Measurements from ENCODE around the gene NOL4.

Gene NOL4

DNA sequence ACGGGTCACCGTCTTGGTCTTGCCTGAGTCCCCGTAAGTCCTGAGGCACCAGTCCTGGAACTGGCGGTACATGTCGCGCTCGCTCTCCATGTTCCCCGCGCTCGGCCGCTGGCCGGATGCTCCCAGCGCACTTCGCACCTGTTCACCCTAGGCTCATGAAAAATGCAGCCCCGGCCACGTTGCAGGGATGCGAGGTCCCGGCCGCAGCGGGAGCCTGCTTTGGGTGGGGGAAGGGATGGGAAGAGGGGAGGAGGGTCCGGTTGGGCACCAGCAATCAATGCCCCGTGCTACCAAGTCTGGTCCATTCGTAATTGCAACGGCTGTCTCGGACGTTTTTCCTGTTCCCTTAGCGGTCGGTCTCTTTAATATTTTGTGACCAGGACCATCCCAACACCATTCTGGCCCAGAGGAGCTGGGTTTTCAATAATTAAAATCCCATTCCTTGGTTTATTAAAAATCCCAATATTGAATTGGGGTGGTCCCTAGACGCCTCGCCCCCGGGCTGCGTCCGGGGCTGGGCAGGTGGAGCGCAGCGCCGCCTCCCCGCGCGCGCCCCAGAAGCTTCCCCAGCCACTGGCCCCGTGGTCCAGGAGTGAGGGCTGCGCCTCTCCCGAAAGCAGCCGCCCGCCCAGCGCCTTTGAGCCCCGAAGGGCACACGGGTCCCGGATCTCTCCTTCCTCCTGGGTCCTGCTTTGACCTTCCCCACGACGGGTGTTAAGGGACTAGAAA lies 1.4 kb downstream of the NOL4 start:
- Histone ChIP-seq H3K4me3 (ENCODE audit: low read depth, low read length) (peak overlapping the region; percentile 91), H3K27me3 (ENCODE audit: control insufficient read depth, insufficient read depth, low read length) (peaks cover 69% of the 10 kb centered on the region), H3K9me3 (ENCODE audit: control insufficient read depth, insufficient read depth, low read length) (no peaks in the 10 kb centered on the region), H3K9ac (ENCODE audit: low read depth, low read length) (no peak overlapping the region), H3K4me1 (ENCODE audit: control insufficient read depth, insufficient read depth, low read length) (peaks cover 4% of the 10 kb centered on the region), H3K36me3 (ENCODE audit: control insufficient read depth, insufficient read depth, low read length) (no peaks in the 10 kb centered on the region)

GRCh38 chr18:34222307-34223163 lies 2.2 kb downstream of the NOL4 start:
- Histone ChIP-seq H3K4me3 (ENCODE audit: low read depth, low read length) (peak overlapping the region; percentile 91), H3K9me3 (ENCODE audit: control insufficient read depth, insufficient read depth, low read length) (no peaks in the 10 kb centered on the region), H3K9ac (ENCODE audit: low read depth, low read length) (no peak overlapping the region), H3K36me3 (ENCODE audit: control insufficient read depth, insufficient read depth, low read length) (no peaks in the 10 kb centered on the region), H3K4me1 (ENCODE audit: control insufficient read depth, insufficient read depth, low read length) (peaks cover 4% of the 10 kb centered on the region), H3K27me3 (ENCODE audit: control insufficient read depth, insufficient read depth, low read length) (peaks cover 73% of the 10 kb centered on the region)

- no peaks in the 10 kb centered on the region for H3K9me3 ChIP-seq (ENCODE audit: control insufficient read depth, insufficient read depth, low read length)
- H3K4me3 ChIP-seq (ENCODE audit: low read depth, low read length) = peak overlapping the region; percentile 91
- peaks cover 4% of the 10 kb centered on the region for H3K4me1 ChIP-seq (ENCODE audit: control insufficient read depth, insufficient read depth, low read length)
- H3K9ac ChIP-seq (ENCODE audit: low read depth, low read length) = no peak overlapping the region
- H3K27me3 ChIP-seq (ENCODE audit: control insufficient read depth, insufficient read depth, low read length) = peaks cover 70% of the 10 kb centered on the region
- H3K36me3 ChIP-seq (ENCODE audit: control insufficient read depth, insufficient read depth, low read length) = no peaks in the 10 kb centered on the region
These were observed 2.8 kb downstream of the NOL4 start for GRCh38 chr18:34221971-34222306.

GRCh38 chr18:34220081-34220815 lies 4.5 kb downstream of the NOL4 start:
- H3K9me3 ChIP-seq (ENCODE audit: control insufficient read depth, insufficient read depth, low read length) = no peaks in the 10 kb centered on the region
- no peak overlapping the region for H3K9ac ChIP-seq (ENCODE audit: low read depth, low read length)
- H3K27me3 ChIP-seq (ENCODE audit: control insufficient read depth, insufficient read depth, low read length) = peaks cover 63% of the 10 kb centered on the region
- no peak overlapping the region for H3K4me3 ChIP-seq (ENCODE audit: low read depth, low read length)
- H3K4me1 ChIP-seq (ENCODE audit: control insufficient read depth, insufficient read depth, low read length) = peaks cover 4% of the 10 kb centered on the region
- H3K36me3 ChIP-seq (ENCODE audit: control insufficient read depth, insufficient read depth, low read length) = no peaks in the 10 kb centered on the region

- H3K27me3 ChIP-seq (ENCODE audit: control insufficient read depth, insufficient read depth, low read length) = peaks cover 63% of the 10 kb centered on the region
- no peaks in the 10 kb centered on the region for H3K36me3 ChIP-seq (ENCODE audit: control insufficient read depth, insufficient read depth, low read length)
- H3K4me1 ChIP-seq (ENCODE audit: control insufficient read depth, insufficient read depth, low read length) = peaks cover 4% of the 10 kb centered on the region
- H3K4me3 ChIP-seq (ENCODE audit: low read depth, low read length) = no peak overlapping the region
- no peak overlapping the region for H3K9ac ChIP-seq (ENCODE audit: low read depth, low read length)
- no peaks in the 10 kb centered on the region for H3K9me3 ChIP-seq (ENCODE audit: control insufficient read depth, insufficient read depth, low read length)
These were observed 5.1 kb downstream of the NOL4 start for GRCh38 chr18:34219651-34220050.

GRCh38 chr18:34212511-34212910 lies 12.2 kb downstream of the NOL4 start:
- no peaks in the 10 kb centered on the region for H3K9me3 ChIP-seq (ENCODE audit: control insufficient read depth, insufficient read depth, low read length)
- H3K9ac ChIP-seq (ENCODE audit: low read depth, low read length) = no peak overlapping the region
- no peaks in the 10 kb centered on the region for H3K27me3 ChIP-seq (ENCODE audit: control insufficient read depth, insufficient read depth, low read length)
- H3K36me3 ChIP-seq (ENCODE audit: control insufficient read depth, insufficient read depth, low read length) = no peaks in the 10 kb centered on the region
- H3K4me1 ChIP-seq (ENCODE audit: control insufficient read depth, insufficient read depth, low read length) = no peaks in the 10 kb centered on the region
- no peak overlapping the region for H3K4me3 ChIP-seq (ENCODE audit: low read depth, low read length)

- H3K9me3 ChIP-seq (ENCODE audit: control insufficient read depth, insufficient read depth, low read length) = no peaks in the 10 kb centered on the region
- H3K27me3 ChIP-seq (ENCODE audit: control insufficient read depth, insufficient read depth, low read length) = no peaks in the 10 kb centered on the region
These were observed 17.3 kb downstream of the NOL4 start for GRCh38 chr18:34207344-34207851.

GRCh38 chr18:34203866-34204265 lies 20.8 kb downstream of the NOL4 start:
- Histone ChIP-seq H3K4me3 (ENCODE audit: low read depth, low read length) (no peak overlapping the region), H3K9me3 (ENCODE audit: control insufficient read depth, insufficient read depth, low read length) (no peaks in the 10 kb centered on the region), H3K36me3 (ENCODE audit: control insufficient read depth, insufficient read depth, low read length) (no peaks in the 10 kb centered on the region), H3K4me1 (ENCODE audit: control insufficient read depth, insufficient read depth, low read length) (no peaks in the 10 kb centered on the region), H3K27me3 (ENCODE audit: control insufficient read depth, insufficient read depth, low read length) (no peaks in the 10 kb centered on the region), H3K9ac (ENCODE audit: low read depth, low read length) (no peak overlapping the region)

More at GRCh38 chr18:34207344-34207851, 17.3 kb downstream of the NOL4 start:
- Histone ChIP-seq H3K4me1 (ENCODE audit: control insufficient read depth, insufficient read depth, low read length) (no peaks in the 10 kb centered on the region), H3K4me3 (ENCODE audit: low read depth, low read length) (no peak overlapping the region), H3K36me3 (ENCODE audit: control insufficient read depth, insufficient read depth, low read length) (no peaks in the 10 kb centered on the region), H3K9ac (ENCODE audit: low read depth, low read length) (no peak overlapping the region)

GRCh38 chr18:34196256-34196655 lies 28.5 kb downstream of the NOL4 start:
- Histone ChIP-seq H3K4me1 (ENCODE audit: control insufficient read depth, insufficient read depth, low read length) (no peaks in the 10 kb centered on the region), H3K9me3 (ENCODE audit: control insufficient read depth, insufficient read depth, low read length) (no peaks in the 10 kb centered on the region), H3K36me3 (ENCODE audit: control insufficient read depth, insufficient read depth, low read length) (no peaks in the 10 kb centered on the region), H3K9ac (ENCODE audit: low read depth, low read length) (no peak overlapping the region), H3K27me3 (ENCODE audit: control insufficient read depth, insufficient read depth, low read length) (no peaks in the 10 kb centered on the region), H3K4me3 (ENCODE audit: low read depth, low read length) (no peak overlapping the region)

GRCh38 chr18:34194239-34194638 lies 30.5 kb downstream of the NOL4 start:
- Histone ChIP-seq H3K4me1 (ENCODE audit: control insufficient read depth, insufficient read depth, low read length) (no peaks in the 10 kb centered on the region), H3K36me3 (ENCODE audit: control insufficient read depth, insufficient read depth, low read length) (no peaks in the 10 kb centered on the region), H3K9ac (ENCODE audit: low read depth, low read length) (no peak overlapping the region), H3K9me3 (ENCODE audit: control insufficient read depth, insufficient read depth, low read length) (no peaks in the 10 kb centered on the region), H3K27me3 (ENCODE audit: control insufficient read depth, insufficient read depth, low read length) (no peaks in the 10 kb centered on the region), H3K4me3 (ENCODE audit: low read depth, low read length) (no peak overlapping the region)

DNA sequence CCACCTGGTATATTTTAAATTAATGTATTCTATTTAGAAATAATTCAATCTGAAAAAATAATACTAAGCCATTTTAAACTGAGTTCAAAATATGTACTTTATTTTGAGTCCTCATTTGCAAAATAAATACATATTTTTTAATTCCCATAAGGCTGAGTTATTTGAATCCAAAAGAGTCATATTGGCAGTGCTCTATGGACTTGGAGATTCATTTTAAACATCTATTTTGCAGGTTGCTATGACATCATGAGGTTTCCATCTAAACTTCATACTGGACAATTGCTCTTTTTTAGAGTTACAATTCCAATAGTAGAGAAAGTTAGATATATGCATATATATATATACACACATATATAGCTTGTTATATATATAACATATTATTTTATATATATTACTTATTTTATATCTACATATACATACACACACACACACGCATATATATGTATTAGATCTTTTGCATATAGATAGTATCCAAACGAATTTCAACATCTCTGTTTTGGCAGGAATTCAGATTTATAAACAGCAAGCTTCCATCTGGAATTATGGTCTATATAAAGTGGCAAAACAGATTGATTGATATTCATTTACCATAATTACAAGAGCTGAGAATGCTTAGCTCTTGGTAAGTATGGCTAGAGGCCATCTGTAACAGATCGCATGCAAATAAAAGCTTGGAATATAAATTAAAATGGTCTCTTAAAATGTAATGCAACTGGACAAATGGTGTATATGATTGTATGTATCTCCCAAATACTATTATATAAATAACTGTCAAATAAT lies 34.9 kb downstream of the NOL4 start:
- H3K36me3 ChIP-seq (ENCODE audit: control insufficient read depth, insufficient read depth, low read length) = no peaks in the 10 kb centered on the region
- no peak overlapping the region for H3K4me3 ChIP-seq (ENCODE audit: low read depth, low read length)
- H3K4me1 ChIP-seq (ENCODE audit: control insufficient read depth, insufficient read depth, low read length) = no peaks in the 10 kb centered on the region
- no peaks in the 10 kb centered on the region for H3K27me3 ChIP-seq (ENCODE audit: control insufficient read depth, insufficient read depth, low read length)
- H3K9ac ChIP-seq (ENCODE audit: low read depth, low read length) = no peak overlapping the region
- H3K9me3 ChIP-seq (ENCODE audit: control insufficient read depth, insufficient read depth, low read length) = no peaks in the 10 kb centered on the region
